CD4-positive, CD25-positive, alpha-beta regulatory T cell (primary cell): ENCODE data around the gene UGT1A7. TPM values are rescaled to one million over a fixed set of nuclear protein-coding genes. Genes with fewer than 3 reads are reported as not detected.

Source experiments
- ATAC-seq, 2 donors: fragments of 150-1000 bp; cut with Tn5 transposase; one replicate each; pipeline ENCODE4 v1.10.0; 2021; ENCODE audit warnings: low read depth in 2 of 2, moderate number of reproducible peaks in 2 of 2, moderate library complexity in 1 of 2
- DNase-seq, 3 donors: peaks; one replicate each; pipeline versions ENCODE4 v3.0.0 to v3.0.0-alpha.2; 2012 to 2022; ENCODE audit warnings: mixed read lengths in 1 of 3
- H3K27ac ChIP-seq: one replicate; pipeline ENCODE4 v1.7.0; 2013; ENCODE audit warnings: mild to moderate bottlenecking, low read length; ENCODE audit not compliant: insufficient read depth, poor library complexity, severe bottlenecking
- H3K27me3 ChIP-seq: one replicate; pipeline ENCODE4 v1.7.0; 2013; ENCODE audit warnings: low read length; ENCODE audit not compliant: control insufficient read depth, insufficient read depth
- H3K36me3 ChIP-seq: one replicate; pipeline ENCODE4 v1.7.0; 2013; ENCODE audit warnings: mild to moderate bottlenecking, low read length, moderate library complexity; ENCODE audit not compliant: control insufficient read depth, insufficient read depth
- H3K4me1 ChIP-seq: 2 replicates; pipeline ENCODE4 v1.7.0; 2013; ENCODE audit warnings: mild to moderate bottlenecking, low read length; ENCODE audit not compliant: insufficient read depth, control insufficient read depth, poor library complexity, severe bottlenecking
- H3K4me3 ChIP-seq: one replicate; pipeline ENCODE4 v1.7.0; 2013; ENCODE audit warnings: low read depth, mild to moderate bottlenecking, low read length, moderate library complexity
- H3K9me3 ChIP-seq, 2 experiments: 1 replicate in 1 of 2; 2 replicates in 1 of 2; pipeline ENCODE4 v1.7.0; 2013; ENCODE audit warnings: low read length in 2 of 2, mild to moderate bottlenecking in 1 of 2, moderate library complexity in 1 of 2; ENCODE audit not compliant: control insufficient read depth in 2 of 2
- H3K27ac Mint-ChIP-seq, 3 donors: one replicate each; pipeline ENCODE4 v1.8.0; 2020 to 2022; ENCODE audit warnings: mild to moderate bottlenecking in 3 of 3, mixed read lengths in 3 of 3, moderate library complexity in 2 of 3
- H3K27me3 Mint-ChIP-seq: one replicate; pipeline ENCODE4 v1.8.0; 2022; ENCODE audit warnings: mild to moderate bottlenecking, mixed read lengths
- H3K36me3 Mint-ChIP-seq: one replicate; pipeline ENCODE4 v1.8.0; 2020; ENCODE audit warnings: mixed read lengths
- H3K4me1 Mint-ChIP-seq, 4 donors: one replicate each; pipeline ENCODE4 v1.8.0; 2020 to 2022; ENCODE audit warnings: mixed read lengths in 4 of 4, mild to moderate bottlenecking in 1 of 4
- H3K4me3 Mint-ChIP-seq, 4 donors: one replicate each; pipeline ENCODE4 v1.8.0; 2020 to 2022; ENCODE audit warnings: mild to moderate bottlenecking in 4 of 4, mixed read lengths in 4 of 4, moderate library complexity in 3 of 4
- H3K9me3 Mint-ChIP-seq, 7 donors: one replicate each; pipeline ENCODE4 v1.8.0; 2020 to 2022; ENCODE audit warnings: mixed read lengths in 7 of 7, mild to moderate bottlenecking in 3 of 7, moderate library complexity in 2 of 7
- polyA plus RNA-seq, 4 donors: library from polyadenylated mRNA; unstranded; fragments of 300-500 nt; fragmentation: Illumina TruSeq; gene quantifications; one replicate each; pipeline ENCODE4 v1.2.3, GENCODE V29; 2021
- total RNA-seq: library from RNA; stranded (reverse); gene quantifications from one replicate; pipeline ENCODE4 v1.2.3, GENCODE V29; 2022

The UGT1A7 gene
- total and polyA plus RNA-seq, 5 donors from 2014 or later, result not detected

DNA sequence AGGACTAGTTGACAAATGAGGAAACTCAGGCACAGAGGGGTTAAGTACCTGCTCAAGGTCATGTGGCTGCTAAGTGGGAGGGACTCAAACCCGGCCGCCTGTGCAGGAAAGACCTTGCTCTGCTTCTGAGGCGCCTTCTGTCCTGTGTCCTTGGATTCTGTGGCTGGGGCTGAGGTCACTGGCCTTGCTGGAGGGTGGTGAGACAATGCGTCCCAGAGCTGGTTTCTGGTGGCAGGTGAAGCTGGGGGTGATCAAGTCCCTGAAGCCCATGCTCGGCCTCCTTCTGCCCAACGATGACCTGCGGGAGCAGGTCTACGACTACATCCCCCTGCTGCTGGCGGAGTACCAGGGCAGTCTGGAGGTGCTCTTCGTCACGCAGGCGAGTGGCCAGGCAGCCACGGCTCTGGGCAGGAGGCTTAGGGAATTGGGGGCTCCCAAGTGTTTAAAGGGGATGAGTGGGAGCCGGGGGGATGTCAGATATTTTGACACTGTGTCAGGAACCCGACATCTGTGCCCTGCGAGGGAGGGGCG is 112.5 kb downstream of the UGT1A7 start:
- H3K27ac Mint-ChIP-seq, result no peak overlapping the region
- DNase-seq (no peak), ATAC-seq (no peak)
- peaks cover 6% of the 10 kb centered on the region for H3K27me3 Mint-ChIP-seq
- Histone ChIP-seq H3K27me3 (no peaks in the 10 kb centered on the region), H3K36me3 (no peaks in the 10 kb centered on the region), H3K4me1 (no peaks in the 10 kb centered on the region), H3K9me3 (no peaks in the 10 kb centered on the region), H3K27ac (no peak overlapping the region), H3K4me3 (no peak overlapping the region)
- H3K4me3 Mint-ChIP-seq, result no peak overlapping the region
- H3K9me3 Mint-ChIP-seq, result no peaks in the 10 kb centered on the region
- no peaks in the 10 kb centered on the region for H3K36me3 Mint-ChIP-seq
- H3K4me1 Mint-ChIP-seq, result peaks cover 0 to 5% (median under 1%) of the 10 kb centered on the region in 4 donors

DNA sequence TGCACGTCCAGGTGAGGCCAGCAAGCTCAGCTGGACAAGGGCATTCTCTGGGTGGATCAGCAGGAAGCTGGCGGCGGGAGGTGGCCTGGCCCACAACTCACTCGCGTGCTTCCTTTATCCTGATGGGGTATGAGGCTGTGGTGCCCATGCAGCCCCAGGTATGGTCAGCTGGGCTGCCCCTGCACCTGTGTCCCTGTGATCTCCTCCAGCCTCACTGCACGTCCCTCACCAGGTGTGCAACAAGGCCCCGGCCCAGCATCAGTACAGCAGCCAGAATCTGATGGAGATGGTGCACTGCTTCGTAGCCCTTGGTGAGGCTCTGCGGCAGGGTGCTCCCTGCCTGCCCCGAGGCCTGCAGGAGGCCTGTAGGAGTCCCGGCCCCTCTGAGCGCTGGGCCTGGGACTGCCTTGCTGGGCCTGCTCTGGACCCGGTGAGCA is 114.1 kb downstream of the UGT1A7 start:
- Mint-ChIP-seq H3K9me3 (peaks cover 0 to 4% (median 0%) of the 10 kb centered on the region in 7 donors), H3K36me3 (no peaks in the 10 kb centered on the region), H3K4me3 (no peak overlapping the region), H3K27ac (no peak overlapping the region), H3K27me3 (peaks cover 4% of the 10 kb centered on the region), H3K4me1 (peaks cover 0 to under 1% (median 0%) of the 10 kb centered on the region in 4 donors)
- Histone ChIP-seq H3K4me3 (no peak overlapping the region), H3K9me3 (no peaks in the 10 kb centered on the region), H3K27ac (no peak overlapping the region), H3K36me3 (no peaks in the 10 kb centered on the region), H3K27me3 (no peaks in the 10 kb centered on the region), H3K4me1 (no peaks in the 10 kb centered on the region)
- ATAC-seq (no peak), DNase-seq (no peak)

DNA sequence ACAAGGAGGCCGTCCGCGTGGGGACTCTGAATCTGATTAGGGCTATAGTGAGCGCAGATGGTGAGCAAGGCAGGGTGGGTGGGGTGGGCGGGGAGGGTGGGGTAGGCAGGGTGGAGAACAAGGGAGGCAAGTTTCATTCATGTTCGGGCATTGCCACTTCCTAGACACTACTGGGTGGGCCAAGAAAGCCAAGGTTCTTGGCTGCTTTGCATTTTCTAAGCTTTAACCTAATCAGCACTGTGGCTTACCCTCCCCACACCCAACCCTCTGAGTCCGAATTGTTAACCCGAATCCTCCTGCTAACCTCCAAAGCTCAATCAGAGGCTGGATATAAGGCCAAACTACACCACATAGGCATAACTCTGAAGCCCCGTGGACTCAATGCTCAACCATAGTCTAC is 114.6 kb downstream of the UGT1A7 start:
- DNase-seq (no peak), ATAC-seq (no peak)
- Mint-ChIP-seq H3K27ac (no peak overlapping the region), H3K27me3 (peaks cover 4% of the 10 kb centered on the region), H3K36me3 (no peaks in the 10 kb centered on the region), H3K4me3 (no peak overlapping the region), H3K9me3 (peaks cover 0 to 4% (median 0%) of the 10 kb centered on the region in 7 donors), H3K4me1 (no peaks in the 10 kb centered on the region)
- H3K4me3 ChIP-seq, result no peak overlapping the region
- no peaks in the 10 kb centered on the region for H3K27me3 ChIP-seq
- no peak overlapping the region for H3K27ac ChIP-seq
- no peaks in the 10 kb centered on the region for H3K9me3 ChIP-seq
- H3K4me1 ChIP-seq, result no peaks in the 10 kb centered on the region
- H3K36me3 ChIP-seq, result no peaks in the 10 kb centered on the region

DNA sequence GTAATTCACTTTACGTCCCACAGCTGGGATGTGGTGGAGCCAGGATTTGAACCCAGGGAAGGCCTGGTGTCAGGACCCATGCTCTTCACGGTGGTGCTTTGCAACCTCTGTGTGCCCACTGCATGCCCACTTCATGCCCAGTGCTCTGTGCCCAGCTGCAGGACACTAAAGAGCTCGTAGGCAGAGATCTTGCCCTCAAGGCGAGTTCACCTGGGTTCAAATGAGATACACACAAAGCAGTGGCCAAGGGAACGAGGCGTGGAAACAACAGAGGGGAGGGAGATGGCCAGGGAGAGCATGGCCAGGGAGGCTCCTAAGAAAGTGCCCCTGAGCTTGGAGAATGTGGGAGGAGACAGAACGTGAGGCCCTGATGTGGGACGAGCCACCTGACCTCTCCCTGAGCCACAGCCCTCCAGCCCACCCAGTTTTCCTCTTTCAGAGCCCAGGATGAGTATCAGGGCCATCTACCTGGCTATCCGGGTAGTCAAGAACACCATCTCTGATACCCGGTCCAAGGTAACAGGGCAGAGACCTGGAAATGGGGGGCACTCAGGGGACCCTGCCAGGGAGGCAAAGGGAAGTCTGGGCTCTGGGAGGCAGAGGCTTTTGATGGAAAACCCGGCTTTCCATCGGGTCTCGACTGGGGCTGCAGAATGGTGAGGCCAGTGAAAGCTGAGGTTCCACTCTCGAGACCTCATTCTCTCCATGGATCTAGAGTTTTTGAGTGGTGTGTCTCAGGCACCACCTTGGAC is 116.8 kb downstream of the UGT1A7 start:
- no peaks in the 10 kb centered on the region for H3K4me1 Mint-ChIP-seq
- H3K4me3 Mint-ChIP-seq, result no peak overlapping the region
- no peak overlapping the region for H3K27ac Mint-ChIP-seq
- H3K27me3 Mint-ChIP-seq, result peaks cover 4% of the 10 kb centered on the region
- H3K4me3 ChIP-seq, result no peak overlapping the region
- DNase-seq (no peak), ATAC-seq (no peak)
- H3K9me3 ChIP-seq, result no peaks in the 10 kb centered on the region
- H3K4me1 ChIP-seq, result no peaks in the 10 kb centered on the region
- H3K27me3 ChIP-seq, result no peaks in the 10 kb centered on the region
- peaks cover 0 to 4% (median 0%) of the 10 kb centered on the region in 7 donors for H3K9me3 Mint-ChIP-seq
- H3K27ac ChIP-seq, result no peak overlapping the region
- H3K36me3 Mint-ChIP-seq, result no peaks in the 10 kb centered on the region
- H3K36me3 ChIP-seq, result no peaks in the 10 kb centered on the region

DNA sequence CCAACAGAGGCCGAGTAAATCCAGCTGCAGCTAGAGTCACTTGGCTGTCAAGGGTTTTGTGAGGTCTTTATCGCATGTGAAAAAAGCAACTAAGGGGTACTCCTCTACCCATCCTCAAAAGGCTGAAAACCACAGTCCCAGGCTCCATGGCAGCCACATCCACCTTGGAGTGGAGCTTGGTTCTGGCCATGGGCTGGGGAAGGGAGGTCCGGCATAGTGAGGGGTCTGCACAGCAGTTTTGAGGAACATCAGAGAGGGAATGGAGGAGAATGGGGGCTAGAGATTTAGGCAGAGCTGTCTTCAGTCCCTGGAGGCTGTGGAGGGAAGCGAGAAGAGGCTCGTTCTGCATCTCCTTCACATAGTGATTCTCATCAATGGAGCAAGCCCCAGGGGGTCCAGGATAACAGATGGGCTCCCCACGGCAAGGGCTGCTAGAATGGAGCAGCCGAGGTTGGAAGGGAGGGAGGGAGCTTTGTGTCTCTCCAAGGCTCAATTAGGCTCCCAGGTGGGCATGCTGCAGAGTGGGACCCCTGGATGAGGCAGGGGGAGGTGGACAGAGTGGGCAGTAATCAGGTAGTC is 117.5 kb downstream of the UGT1A7 start:
- no peaks in the 10 kb centered on the region for H3K4me1 Mint-ChIP-seq
- no peaks in the 10 kb centered on the region for H3K36me3 ChIP-seq
- no peaks in the 10 kb centered on the region for H3K36me3 Mint-ChIP-seq
- no peak overlapping the region for H3K27ac Mint-ChIP-seq
- DNase-seq, result no peak
- H3K4me1 ChIP-seq, result no peaks in the 10 kb centered on the region
- H3K4me3 ChIP-seq, result no peak overlapping the region
- H3K9me3 Mint-ChIP-seq, result peaks cover 0 to 4% (median 0%) of the 10 kb centered on the region in 7 donors
- ATAC-seq, result no peak
- H3K27me3 Mint-ChIP-seq, result peaks cover 4% of the 10 kb centered on the region
- no peaks in the 10 kb centered on the region for H3K9me3 ChIP-seq
- no peak overlapping the region for H3K4me3 Mint-ChIP-seq
- no peak overlapping the region for H3K27ac ChIP-seq
- H3K27me3 ChIP-seq, result no peaks in the 10 kb centered on the region

DNA sequence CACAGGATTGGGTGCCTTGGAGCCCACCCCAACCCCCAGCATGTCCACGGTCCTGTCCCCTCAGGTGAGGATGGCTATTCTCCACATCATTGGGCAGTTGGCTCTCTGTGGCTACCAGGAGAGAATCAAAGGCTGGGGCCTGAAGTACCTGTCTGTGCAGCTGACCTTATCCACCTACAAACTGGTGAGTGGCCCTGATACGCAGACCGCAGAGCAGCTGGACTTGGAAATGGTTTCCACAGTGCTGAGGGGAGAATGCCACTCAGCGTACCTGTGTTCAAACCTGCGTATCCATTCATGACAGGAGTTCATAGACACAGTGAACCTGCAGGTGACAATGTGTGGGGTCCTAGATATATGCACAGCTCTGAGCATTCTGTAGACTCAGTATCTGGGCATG is 118.0 kb downstream of the UGT1A7 start:
- no peak overlapping the region for H3K27ac Mint-ChIP-seq
- Histone ChIP-seq H3K36me3 (no peaks in the 10 kb centered on the region), H3K9me3 (no peaks in the 10 kb centered on the region), H3K27ac (no peak overlapping the region), H3K4me1 (no peaks in the 10 kb centered on the region), H3K4me3 (no peak overlapping the region), H3K27me3 (no peaks in the 10 kb centered on the region)
- DNase-seq (no peak), ATAC-seq (no peak)
- H3K27me3 Mint-ChIP-seq, result peaks cover 4% of the 10 kb centered on the region
- no peaks in the 10 kb centered on the region for H3K36me3 Mint-ChIP-seq
- peaks cover 0 to 4% (median 0%) of the 10 kb centered on the region in 7 donors for H3K9me3 Mint-ChIP-seq
- H3K4me1 Mint-ChIP-seq, result no peaks in the 10 kb centered on the region
- no peak overlapping the region for H3K4me3 Mint-ChIP-seq

DNA sequence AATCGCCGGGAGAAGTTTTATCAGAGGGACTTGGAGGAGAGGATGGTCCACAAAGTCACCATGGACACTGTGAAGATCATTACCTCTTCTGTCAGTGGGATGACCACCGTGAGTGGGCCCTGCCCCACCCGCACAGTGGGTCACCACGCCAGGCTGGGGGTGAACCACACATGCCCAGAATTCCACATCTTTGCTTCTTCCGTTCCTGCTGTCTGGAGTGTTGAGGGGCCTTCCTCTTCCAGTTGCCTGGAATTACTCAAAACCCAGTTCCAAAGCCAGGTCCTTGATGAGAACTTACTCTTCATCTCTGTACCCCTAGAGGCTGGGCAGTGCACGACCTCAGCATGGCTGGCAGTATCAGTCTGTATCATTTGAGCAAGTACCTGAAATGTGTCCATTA is 118.5 kb downstream of the UGT1A7 start:
- Mint-ChIP-seq H3K9me3 (peaks cover 0 to 4% (median 0%) of the 10 kb centered on the region in 7 donors), H3K27ac (no peak overlapping the region), H3K4me1 (no peaks in the 10 kb centered on the region), H3K27me3 (peaks cover 7% of the 10 kb centered on the region), H3K36me3 (no peaks in the 10 kb centered on the region), H3K4me3 (no peak overlapping the region)
- Histone ChIP-seq H3K9me3 (no peaks in the 10 kb centered on the region), H3K4me1 (no peaks in the 10 kb centered on the region), H3K36me3 (no peaks in the 10 kb centered on the region), H3K4me3 (no peak overlapping the region), H3K27me3 (peaks cover 3% of the 10 kb centered on the region), H3K27ac (no peak overlapping the region)
- no peak for DNase-seq
- no peak for ATAC-seq
